WERI-Rb-1 (cell line): ENCODE measurements around the gene ZNF865.

Source experiments
- DNase-seq: peaks from one replicate; pipeline ENCODE4 v3.0.0-alpha.2; 2020
- H3K27ac ChIP-seq: fragments of 250-450 bp; sonication (Bioruptor Pico); 2 replicates; pipeline ENCODE4 v1.5.1; 2020; ENCODE audit warnings: mild to moderate bottlenecking, moderate library complexity
- H3K27me3 ChIP-seq: fragments of 250-450 bp; sonication (Bioruptor Pico); 2 replicates; pipeline ENCODE4 v1.5.1; 2021; ENCODE audit warnings: mild to moderate bottlenecking, low read depth, moderate library complexity; ENCODE audit not compliant: insufficient read depth, severe bottlenecking
- H3K36me3 ChIP-seq: fragments of 250-450 bp; sonication (Bioruptor Pico); 2 replicates; pipeline ENCODE4 v1.5.1; 2020; ENCODE audit warnings: mild to moderate bottlenecking, moderate library complexity
- H3K4me3 ChIP-seq: 2 replicates; pipeline ENCODE4 v1.5.1; 2011; ENCODE audit warnings: low read depth, mild to moderate bottlenecking, control low read depth, low read length
- H3K9me3 ChIP-seq: fragments of 250-450 bp; sonication (Bioruptor Pico); 2 replicates; pipeline ENCODE4 v1.5.1; 2021; ENCODE audit warnings: mild to moderate bottlenecking, moderate library complexity; ENCODE audit not compliant: severe bottlenecking
- TF ChIP-seq, protein P1 (sequence below): IDR thresholded peaks from 2 replicates; pipeline ENCODE4 v1.5.1; 2011; ENCODE audit warnings: low read depth, mild to moderate bottlenecking, control low read depth, inconsistent platforms, low read length

The ZNF865 gene

DNA sequence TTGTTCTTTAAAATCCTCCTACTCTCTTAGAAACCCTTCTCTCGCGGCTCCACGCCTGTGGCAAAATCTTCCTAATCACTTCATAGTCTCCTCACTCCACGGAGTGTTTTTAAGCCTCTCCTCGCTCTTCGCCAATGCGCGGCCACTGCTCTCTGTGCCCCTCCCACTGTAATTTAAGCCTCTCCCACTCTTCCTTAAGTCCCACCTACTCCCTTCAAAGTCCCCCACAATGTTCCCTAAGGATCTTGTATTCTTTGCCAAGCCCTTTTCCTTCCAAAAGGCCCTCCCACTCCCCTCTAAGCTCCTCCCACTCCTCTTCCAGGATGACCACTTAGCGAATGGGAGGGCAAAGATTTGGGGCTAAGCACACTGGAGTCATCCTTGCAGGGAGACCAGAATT, 7.4 kb upstream of the ZNF865 start:
- peaks cover 40% of the 10 kb centered on the region for H3K36me3 ChIP-seq
- TF ChIP-seq, protein P1, sequence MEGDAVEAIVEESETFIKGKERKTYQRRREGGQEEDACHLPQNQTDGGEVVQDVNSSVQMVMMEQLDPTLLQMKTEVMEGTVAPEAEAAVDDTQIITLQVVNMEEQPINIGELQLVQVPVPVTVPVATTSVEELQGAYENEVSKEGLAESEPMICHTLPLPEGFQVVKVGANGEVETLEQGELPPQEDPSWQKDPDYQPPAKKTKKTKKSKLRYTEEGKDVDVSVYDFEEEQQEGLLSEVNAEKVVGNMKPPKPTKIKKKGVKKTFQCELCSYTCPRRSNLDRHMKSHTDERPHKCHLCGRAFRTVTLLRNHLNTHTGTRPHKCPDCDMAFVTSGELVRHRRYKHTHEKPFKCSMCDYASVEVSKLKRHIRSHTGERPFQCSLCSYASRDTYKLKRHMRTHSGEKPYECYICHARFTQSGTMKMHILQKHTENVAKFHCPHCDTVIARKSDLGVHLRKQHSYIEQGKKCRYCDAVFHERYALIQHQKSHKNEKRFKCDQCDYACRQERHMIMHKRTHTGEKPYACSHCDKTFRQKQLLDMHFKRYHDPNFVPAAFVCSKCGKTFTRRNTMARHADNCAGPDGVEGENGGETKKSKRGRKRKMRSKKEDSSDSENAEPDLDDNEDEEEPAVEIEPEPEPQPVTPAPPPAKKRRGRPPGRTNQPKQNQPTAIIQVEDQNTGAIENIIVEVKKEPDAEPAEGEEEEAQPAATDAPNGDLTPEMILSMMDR = no peak

DNA sequence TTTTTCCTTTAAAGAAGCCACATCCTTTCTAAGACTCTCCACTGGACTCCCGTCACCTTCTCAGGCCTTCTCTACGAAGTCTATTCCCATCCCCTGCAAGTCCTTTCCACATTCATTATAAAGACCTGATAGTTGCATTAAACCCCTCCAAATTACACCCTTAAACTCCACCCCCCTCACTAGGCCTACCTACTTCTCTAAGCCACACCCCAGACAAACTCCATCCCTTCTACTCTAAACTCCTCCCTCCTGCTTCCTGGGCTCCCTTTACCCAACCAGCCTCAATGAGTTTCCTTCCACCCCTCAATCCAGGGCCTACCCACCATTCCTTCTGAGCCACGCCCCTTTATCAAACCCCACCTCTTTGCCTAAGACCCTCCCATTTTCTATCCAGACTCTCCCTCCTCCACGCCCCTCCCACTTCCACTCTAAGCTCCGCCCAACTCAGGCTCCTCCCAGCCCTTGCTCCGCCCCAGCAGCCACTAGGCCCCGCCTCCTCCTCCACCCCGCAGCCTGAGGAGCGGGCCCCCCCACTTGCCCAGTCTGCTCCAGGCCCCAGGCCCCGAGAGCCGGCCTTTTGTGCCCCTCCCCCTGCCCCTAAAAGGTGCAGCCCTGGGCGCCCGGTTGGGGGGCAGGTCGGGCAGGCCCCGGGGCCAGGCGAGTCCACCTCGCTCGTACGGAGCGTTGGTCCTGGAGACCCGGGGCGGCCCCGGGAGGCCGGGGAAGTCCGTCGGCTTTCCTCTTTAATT, 6.6 kb upstream of the ZNF865 start:
- TF ChIP-seq, protein P1 = no peak
- peak overlapping the region; percentile 100 for H3K27ac ChIP-seq
- peaks cover 34% of the 10 kb centered on the region for H3K36me3 ChIP-seq
- DNase-seq = peak; percentile 94
- H3K9me3 ChIP-seq = no peaks in the 10 kb centered on the region
- H3K4me3 ChIP-seq = peak overlapping the region; percentile 91
- no peaks in the 10 kb centered on the region for H3K27me3 ChIP-seq

More for the DNA sequence above, 7.4 kb upstream of the ZNF865 start:
- no peak for DNase-seq
- Histone ChIP-seq H3K27me3 (no peaks in the 10 kb centered on the region), H3K4me3 (no peak overlapping the region), H3K9me3 (no peaks in the 10 kb centered on the region), H3K27ac (no peak overlapping the region)

DNA sequence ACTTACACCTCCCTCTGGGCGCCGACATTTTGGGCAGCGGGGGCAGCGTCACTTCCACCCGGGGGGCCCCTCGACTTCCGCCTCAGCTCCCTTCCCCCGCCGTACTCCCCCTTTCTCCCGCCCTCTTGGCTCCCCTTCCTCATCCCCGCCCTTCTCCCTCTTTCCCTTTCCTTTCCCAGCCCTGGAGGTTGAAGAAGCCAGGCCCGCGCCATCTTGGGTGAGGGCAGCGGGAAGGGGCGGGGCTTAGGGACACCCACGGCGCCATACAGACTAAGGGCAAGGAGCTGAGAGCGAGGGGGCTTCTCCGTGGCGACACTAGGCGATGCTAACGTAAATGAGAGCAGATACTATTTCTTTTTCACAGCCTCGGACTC, 6.0 kb upstream of the ZNF865 start, which contains the start of gene FIZ1:
Gene FIZ1, minus strand, starts transcription at position 50 of the 374 bp plus-strand sequence. CDS start 1,652 bp downstream, outside the sequence.
- Histone ChIP-seq H3K27ac (peak within 1 kb of the TSS; percentile 100), H3K9me3 (no peaks in the 10 kb centered on the region), H3K36me3 (peaks cover 34% of the 10 kb centered on the region), H3K4me3 (peak within 1 kb of the TSS; percentile 91), H3K27me3 (no peaks in the 10 kb centered on the region)
- peak; percentile 98 for DNase-seq
- TF ChIP-seq, protein P1 = no peak

DNA sequence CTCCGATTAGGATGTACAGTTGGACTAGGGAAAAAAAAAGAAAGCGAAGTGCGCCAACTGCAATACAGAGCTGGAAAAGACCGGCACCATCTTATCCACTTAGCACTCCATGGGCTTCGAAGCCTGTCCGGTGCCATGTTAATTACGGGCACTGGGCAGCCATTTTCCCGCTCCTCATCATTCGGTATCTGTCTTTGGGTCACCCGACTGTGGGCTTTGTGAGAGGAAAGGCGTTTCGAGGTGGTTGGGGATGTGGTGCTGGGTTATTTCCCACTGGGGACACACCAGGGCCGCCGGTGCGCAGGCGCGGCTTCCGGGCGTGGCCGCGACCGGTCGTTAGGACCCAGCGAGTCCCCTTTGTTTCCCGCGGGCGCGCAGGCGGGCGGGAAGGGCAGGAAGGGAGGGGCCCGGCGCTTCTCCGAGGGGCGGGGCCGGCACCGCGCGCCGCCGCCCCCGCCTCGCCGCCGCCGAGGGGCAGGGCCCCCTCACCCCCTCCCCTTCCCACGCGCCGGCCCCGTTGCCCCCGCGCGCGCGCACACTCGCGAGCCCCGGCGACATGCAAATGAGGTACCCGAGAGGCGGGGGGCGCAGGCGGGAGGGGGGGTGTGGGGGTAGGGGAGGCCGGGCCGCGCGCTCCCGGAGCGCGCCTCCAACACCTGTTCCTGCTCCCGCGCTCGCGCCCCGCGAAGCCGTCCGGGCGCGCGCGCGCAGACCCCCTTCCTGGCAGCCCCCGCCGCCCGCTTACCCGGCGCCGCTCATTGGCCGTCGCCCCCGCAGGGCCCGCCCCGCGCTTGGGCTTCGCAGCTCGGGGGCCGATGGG, 5.4 kb upstream of the ZNF865 start, which contains the start of gene ZNF524:
Gene ZNF524, plus strand, starts transcription at position 447 of the 820 bp plus-strand sequence. CDS start 1,825 bp downstream, outside the sequence.
- H3K4me3 ChIP-seq = peak within 1 kb of the TSS; percentile 91
- TF ChIP-seq, protein P1 = no peak
- H3K36me3 ChIP-seq = peaks cover 30% of the 10 kb centered on the region
- H3K9me3 ChIP-seq = no peaks in the 10 kb centered on the region
- peak; percentile 88 for DNase-seq
- H3K27ac ChIP-seq = peak within 1 kb of the TSS; percentile 100
- H3K27me3 ChIP-seq = no peaks in the 10 kb centered on the region

DNA sequence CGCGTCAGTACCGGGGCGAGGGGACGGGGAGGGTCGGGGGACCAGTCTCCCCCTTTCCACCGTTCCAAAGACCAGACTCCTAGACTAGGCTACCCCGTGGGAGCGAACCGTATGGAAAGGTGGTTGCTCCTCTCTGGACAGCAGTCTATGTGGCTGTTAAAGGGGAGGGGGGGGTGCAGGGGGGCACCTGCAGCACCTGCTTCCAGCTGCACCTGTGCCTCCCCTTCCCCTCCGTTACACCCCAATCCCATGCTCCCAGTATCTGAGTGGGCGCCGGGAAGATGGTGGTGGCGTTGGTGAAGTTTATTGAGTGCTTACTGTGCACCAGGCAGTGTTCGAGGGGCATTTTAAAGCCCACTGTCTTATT, 4.8 kb upstream of the ZNF865 start:
- Histone ChIP-seq H3K27me3 (no peaks in the 10 kb centered on the region), H3K9me3 (no peaks in the 10 kb centered on the region), H3K4me3 (peak overlapping the region; percentile 71), H3K27ac (peak overlapping the region; percentile 100), H3K36me3 (peaks cover 24% of the 10 kb centered on the region)
- DNase-seq = no peak
- TF ChIP-seq, protein P1 = no peak
